ENCODE measurements around the gene SPTLC3.

DNA sequence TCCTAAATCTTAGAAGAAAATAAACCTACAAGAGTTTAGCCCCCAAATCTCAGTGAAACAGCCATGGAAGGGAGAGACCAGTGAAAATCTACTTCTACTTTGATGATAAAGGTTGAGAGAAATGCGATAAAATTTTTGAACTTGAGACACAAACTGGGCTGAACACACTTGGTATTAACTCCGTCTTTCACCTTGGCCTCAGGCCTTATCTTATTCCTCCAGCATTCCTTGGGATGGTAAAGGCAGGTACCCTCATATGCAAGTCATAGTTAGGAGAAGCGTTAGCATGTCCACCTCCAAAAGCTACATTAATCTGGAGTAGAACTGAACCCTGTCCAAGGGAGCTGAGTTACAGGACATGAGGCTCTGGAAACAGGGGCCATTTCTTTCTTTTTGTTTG, 1.2 kb upstream of the SPTLC3 start:
- no peak for TF ChIP-seq CTCF (IDR thresholded peaks at IDR 0.05)
- TF ChIP-seq POLR2A (IDR thresholded peaks at IDR 0.05), result no peak
